NCI-H146 treated with DMSO at 0.1 percent for 48 hours (cell line): ENCODE measurements around the gene DDX56.
A peak's percentile ranks its signal among the peaks of the same experiment; 100 is the strongest.
"Not testable (repeated sequence)": the region's sequence is repeated elsewhere in the genome, so short reads cannot be mapped to it uniquely, and the experiment has no call there.

Source experiments
- DNase-seq: peaks from one replicate; lab custom pipeline; 2025; ENCODE audit not compliant: unreplicated experiment; lab: John Stamatoyannopoulos, UW

The DDX56 gene

DNA sequence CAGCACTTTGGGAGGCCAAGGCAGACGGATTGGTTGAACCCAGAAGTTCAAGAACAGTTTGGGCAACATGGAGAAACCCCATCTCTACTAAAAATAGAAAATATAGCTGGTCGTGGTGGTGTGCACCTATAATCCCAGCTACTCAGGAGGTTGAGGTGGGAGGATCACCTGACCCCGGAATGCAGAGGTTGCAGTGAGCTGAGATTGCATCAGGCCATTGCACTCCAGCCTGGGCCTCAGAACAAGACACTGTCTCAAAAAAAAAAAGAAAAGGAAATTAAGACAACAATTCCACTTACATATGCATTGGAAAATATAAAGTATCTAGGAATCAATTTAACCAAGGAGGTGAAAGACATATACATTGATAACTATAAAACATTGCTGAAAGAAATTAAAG lies 25.5 kb upstream of the DDX56 start:
- DNase-seq = no peak

DNA sequence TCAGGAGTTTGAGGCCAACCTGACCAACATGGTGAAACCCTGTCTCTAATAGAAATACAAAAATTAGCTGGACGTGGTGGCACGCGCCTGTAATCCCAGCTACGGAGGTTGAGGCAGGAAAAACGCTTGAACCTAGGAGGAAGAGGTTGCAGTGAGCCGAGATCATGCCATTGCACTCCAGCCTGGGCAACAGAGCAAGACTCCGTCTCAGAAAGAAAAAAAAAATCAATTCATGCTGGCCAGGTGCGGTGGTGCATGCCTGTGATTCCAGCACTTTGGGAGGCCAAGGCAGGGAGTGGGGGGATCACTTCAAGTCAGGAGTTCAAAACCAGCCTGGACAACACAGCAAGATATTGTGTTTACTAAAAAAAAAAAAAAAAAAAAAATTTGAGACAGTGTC lies 23.5 kb upstream of the DDX56 start:
- DNase-seq = not testable (repeated sequence)

DNA sequence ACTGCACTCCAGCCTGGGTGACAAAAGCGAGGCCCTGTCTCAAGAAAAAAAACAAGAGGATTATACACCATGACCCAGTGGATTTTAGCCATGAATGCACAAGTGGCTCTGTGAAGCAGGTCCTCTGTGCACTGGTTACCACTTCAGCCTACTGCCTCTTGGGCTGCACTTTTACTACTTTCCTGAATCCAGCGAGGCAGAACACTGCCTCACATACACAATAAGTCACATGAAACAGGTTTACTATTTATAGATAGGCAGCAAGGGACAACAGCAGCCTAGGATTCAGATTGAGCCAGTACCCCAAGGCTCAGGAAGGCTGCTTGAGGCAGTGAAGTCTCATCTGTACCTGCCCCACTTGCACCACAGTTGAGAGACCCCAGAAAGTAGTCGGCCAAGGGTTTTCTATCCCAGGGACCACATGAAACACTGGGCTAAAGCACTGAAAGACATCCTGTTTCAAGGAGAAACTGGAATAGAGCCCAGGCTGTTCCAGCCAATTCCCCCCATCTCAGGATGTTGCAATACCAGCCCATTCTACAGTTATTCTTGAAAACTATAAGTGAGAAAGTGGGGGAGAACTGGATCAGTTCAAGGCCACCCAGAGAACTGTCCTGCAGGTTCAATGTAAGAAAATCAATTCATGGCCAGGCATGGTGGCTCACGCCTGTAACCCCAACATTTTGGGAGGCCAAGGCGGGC lies 22.4 kb upstream of the DDX56 start:
- DNase-seq = no peak

DNA sequence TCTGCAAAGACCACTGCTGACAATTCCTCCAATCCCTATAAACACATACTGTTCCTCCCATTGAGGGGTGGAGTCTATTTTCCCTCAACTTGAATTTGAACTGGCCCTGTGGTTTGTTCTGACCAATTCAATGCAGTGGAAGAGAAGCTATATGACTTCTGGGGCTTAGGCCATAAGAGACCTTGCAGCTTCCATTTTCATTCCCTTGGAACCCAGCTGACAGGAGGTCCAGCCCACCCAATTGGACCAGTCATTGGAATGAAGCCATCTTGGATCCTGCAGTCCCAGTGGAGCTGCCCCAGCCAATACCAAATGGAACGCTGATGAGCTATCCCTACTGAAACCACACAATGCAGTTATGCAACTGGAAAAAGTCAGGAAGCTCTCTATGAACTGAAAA lies 17.2 kb upstream of the DDX56 start:
- DNase-seq = no peak

DNA sequence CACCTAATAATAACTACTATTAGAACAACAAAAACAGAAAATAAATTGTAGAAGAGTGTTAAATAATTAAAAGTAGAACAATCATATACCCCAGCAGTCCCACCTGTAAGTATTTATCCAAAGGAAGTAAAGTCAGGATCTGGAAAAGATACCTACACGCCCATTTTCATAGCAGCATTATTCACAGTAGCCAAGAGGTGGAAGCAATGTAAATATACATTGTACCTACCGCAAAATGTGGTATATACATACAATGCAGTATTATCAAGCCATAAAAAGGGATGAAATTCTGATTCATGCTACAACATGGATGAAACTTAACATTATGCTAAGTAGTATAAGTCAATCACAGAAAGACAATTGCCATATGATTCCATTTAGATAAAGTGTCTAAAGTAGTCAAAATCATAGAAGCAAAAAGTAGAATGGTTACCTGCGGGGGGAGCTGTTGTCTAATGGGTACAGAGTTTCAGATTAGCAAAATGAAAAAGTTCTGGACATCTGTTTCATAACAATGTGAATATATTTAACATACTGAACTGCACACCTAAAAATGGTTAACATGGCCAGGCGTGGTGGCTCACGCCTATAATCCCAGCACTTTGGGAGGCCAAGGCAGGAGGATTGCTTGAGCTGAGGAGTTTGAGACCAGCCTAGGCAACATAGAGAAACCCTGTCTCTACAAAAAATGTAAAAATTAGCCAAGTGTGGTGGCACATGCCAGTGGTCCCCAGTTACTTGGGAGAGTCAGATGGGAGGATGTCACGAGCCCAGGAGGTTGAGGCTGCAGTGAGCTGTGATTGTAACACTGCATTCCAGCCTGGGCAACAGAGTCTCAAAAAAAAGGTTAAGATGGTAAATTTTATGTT lies 14.4 kb upstream of the DDX56 start:
- peak; percentile 45 for DNase-seq

DNA sequence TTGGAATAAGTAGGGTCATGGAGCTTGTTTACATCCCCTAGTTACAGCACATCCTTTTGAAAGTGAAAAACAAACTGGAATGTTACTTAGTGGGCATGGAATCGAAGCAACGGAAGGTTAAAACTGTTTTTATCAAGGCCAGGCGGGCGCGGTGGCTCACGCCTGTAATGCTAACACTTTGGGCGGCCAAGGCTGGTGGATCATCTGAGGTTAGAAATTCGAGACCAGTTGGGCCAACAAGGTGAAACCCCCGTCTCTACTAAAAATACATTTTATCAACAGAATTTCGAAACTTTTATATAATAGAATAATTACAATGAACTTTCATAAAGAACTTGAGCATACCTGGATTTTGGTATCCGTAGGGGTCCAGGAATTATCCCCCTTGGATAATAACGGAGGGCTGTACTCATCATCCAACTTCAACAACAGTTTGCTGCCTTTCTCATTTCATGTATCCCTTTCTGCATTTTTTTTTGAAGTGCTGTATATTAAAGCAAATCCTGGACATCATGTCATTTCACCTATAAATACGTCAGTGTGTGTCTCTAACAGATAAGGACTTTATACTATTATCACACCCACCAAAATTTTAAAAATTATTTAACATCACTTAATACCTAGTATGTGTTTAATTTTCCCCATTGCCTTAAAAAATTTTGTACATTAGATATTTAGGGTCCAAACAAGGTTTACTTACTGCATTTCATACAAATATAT lies 9.6 kb upstream of the DDX56 start:
- peak; percentile 10 for DNase-seq

DNA sequence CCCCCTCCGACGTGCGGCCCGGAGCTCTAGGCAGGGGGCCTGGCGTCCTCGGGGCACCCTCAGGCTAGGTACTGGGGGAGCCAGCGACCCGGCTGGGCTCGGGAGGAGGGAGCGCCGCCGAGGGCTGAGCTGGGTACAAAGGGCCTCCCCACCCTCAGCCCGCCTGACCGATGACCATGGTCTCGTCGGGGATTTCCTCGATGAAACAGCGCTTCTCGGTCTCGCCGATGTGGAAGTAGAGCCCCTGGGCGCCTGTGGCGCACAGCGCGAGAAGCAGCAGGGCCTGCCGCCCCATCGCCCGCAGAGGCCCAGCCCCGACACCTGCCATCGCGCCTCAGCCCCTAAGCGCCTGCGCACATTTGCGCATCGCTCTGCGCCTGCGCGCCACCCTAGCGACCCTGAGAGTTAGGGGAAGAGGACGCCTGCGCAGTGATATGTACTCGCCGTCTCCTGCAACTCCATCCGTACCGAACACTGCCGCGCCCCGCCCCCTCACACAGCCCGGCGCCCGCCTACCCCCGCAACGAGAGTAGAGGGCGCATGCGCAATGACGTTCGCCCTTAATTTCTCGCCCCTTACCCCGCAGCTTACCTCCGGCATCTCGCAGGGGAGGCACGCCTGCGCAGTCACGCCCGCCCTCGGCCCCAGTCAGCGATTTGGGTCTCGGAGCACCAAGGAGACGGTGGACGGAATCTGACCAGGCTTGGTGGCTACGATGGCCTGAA lies 8.3 kb upstream of the DDX56 start, which contains the start of gene TMED4:
TSS of gene TMED4 (minus strand) at position 353 of the 725 bp plus-strand sequence. CDS start at position 328, 25 bp downstream.
- DNase-seq = peak; percentile 98

DNA sequence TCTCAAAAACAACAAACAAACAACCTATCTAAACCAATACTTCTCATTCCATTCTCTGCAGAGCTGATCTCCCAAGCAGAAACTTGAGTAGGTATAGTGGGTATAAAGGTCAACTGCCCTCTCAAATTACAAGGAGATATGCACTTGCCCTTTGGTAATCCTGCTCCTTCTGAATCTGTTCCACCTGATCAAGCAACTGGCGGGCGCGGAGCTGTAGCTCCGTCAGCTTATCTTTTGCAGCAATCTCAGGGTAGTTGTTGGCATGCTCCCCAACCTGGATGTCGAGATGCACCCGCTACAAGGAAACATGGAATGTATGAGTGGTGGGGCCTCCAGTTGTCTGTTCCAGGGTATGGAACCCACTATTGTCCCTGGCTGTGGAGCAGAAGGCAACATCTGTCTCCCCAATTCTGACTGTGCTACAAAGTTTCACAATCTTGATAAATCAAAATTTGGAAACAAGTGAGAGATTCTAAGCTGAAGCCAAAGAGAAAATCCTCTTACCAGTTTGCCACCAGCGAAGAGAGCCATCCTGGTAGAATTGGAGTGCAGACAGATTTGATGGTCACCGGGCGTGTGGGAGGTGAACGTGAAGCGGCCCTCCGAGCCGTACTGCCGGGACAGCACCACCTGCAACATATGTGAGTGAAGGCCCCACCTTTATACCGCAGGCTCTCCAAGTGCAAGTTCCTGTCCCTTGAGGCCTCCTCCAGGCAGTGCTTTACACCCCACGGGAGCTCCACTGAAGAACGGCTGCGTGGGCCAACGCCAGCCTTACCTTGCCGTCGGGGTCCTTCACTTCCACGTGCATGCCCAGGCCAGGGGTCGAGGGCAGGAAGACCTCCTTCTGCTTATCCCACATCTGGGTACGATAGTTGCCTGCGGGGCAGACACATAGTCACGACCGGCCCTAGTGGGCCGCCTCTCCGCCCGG lies 7.5 kb upstream of the DDX56 start:
- peak; percentile 5 for DNase-seq

DNA sequence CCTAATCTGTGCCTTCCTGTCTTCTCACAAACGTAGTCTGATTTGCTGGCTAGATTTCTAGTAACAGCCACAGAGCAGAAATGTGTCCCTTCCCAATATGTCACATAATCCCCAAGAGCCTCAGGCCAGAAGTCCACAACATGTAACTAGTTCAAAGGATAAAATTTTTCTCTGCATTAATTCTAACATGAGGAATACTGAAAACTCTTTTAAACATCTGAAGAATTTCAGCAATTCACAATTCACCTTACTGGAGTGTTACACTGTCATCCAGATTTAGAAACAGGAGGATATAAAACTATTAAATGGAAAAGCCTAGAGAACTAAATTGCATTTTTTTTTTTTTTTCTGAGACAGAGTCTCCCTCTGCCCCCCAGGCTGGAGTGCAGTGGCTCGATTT lies 2.5 kb upstream of the DDX56 start:
- no peak for DNase-seq

DNA sequence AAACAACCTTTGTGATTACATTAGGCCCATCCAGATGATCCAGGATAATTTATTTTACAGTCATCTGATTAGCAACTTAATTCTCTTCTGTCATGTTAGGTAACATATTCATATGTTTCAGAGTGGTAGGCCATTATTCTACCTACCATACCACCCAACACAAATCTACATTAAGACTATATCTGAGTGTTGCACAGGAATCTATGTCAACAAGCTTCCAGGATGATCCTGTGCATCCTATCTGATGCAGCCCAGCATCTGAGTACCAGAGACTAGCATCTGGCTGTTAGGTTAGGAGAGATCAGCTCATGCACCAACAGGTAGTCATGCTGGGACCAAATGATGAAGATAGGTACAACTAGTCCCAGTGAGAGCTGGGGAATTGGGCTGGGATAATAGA lies 1.3 kb upstream of the DDX56 start:
- DNase-seq = no peak

DNA sequence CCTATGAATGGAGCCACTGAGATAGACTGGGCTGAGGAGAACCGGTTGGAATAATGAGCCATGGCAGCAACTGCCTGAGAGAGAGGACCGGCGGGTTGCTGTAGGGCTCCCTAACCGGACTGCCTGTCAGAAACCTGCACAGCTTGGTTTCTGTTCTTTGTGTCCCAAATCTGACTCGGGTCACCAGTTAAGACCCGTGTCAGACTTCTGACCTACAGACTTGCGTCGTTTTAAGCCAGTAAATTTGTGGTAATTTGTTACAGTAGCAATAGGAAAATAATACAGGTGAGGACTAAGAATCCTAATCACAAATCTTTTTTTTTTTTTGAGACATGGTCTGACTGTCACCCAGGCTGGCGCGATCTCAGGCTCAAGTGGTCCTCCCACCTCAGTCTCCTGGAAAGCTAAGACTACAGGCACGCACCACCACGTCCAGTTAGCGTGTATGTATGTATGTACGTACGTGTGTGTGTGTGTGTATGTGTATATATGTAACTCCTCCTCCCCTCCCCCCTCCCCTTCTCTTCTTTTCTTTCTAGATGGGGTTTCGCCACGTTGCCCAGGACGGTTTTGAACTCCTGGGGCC lies 672 bp upstream of the DDX56 start:
- DNase-seq = no peak

DNA sequence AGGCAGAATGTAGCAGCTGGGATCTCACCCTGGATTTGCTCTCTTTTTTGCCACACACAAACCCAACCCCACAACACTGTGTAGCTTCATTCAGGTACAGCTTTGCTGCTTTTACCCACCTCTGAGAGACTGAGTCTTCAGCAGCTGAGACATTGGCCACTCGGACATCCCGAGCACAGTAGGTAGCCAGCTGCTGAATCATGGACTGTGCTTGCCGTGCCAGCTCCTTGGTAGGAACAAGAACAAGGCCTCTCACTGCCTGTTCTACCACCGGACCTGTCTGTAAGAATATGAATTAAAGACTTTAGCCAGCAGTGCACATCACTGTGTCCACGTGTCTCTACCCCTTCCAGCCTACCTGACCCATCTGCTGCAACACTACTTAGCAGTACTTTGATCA lies 937 bp downstream of the DDX56 start:
- DNase-seq = no peak

DNA sequence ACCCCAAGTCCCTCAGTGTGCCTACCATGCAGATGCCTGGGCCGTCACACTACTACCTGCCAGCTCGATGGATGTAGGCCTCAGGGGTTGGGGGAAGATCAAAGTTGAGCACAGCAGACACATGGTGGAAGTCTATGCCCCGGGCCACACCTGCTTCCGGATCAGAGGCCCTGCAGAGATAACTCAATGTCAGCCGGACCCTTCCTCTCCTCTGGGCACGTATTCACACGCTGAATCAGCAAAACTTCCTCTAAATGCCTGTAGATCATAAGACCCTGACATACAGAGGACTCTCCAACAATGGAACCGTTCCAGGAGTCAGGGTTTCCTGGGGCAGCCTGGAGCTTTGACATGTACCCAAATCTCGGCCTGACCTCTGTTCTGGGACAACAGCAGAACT lies 3.7 kb downstream of the DDX56 start:
- no peak for DNase-seq

DNA sequence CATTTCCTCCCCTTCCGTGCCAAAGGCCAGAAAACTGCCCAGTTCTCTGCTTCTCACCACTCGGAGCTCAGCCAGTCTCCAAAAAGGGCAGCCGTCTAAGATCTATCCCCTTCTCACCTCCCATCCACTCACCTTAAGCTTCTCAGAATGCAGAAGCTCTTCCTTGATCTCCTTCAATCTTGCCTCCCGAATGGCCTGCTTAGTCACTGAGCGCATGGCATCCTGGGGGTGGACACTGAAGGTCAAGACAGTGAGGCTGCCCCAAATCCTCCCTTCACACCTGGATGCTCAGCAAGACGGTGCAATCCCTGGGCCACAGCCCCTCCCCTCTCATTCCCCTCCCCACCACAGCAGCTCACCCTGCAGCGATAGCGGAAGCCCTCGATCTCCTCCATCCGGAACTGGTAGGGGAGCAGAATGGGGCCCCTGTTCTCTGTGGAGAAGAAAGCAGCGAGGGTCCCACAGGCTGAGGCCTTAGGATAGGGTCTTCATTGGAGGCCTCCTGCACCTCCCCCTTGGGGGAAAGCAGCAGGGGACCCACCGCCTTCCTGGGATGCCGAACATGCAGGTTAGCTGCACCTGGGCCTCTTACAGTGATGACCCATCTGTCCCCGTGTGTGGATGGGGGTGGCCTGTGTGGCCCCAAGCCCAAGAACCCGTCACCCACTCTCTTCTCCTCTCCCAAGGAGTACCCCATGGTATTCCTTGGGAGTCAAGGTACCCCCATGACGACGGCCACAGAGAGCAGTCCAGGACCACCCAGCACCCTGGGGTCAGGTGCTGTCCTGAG lies 4.7 kb downstream of the DDX56 start:
- DNase-seq = no peak

DNA sequence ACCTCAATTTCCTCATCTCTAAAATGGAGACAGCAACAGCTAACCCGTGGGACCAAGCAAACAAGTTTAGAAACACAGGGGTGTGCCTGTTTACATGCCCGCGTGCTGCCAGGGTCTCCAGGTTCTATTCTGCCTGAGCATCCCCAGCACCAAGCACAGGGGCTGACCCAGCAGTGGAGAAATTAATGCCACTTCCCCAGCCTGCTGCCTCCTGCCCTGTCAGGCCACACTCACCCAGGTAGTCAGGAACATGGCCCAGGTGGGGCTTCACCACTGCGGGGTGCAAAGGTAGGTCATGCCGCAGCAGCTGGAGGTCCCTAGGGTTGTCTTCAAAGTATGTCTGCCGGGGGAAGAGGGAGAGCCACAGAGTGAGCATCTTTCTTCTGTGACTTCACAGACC lies 5.8 kb downstream of the DDX56 start:
- no peak for DNase-seq

DNA sequence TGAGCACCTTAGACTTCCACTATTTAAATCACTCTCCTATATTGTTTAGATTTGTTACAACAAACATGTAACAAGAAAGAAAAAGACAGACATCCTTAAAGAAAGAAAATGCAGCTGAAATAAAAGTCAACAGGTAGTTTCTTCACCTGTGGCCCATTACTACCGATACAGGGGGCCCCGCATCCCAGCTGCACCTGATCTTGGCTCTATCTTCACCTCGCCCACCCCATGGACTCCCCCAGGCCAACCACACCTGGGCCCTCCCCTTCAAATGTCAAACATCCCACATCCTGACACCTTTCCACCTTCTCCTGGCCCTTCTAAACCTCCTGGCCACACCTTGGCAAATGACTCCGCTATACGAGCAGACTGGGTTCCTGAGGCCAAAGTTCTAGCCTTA lies 7.0 kb downstream of the DDX56 start:
- no peak for DNase-seq

DNA sequence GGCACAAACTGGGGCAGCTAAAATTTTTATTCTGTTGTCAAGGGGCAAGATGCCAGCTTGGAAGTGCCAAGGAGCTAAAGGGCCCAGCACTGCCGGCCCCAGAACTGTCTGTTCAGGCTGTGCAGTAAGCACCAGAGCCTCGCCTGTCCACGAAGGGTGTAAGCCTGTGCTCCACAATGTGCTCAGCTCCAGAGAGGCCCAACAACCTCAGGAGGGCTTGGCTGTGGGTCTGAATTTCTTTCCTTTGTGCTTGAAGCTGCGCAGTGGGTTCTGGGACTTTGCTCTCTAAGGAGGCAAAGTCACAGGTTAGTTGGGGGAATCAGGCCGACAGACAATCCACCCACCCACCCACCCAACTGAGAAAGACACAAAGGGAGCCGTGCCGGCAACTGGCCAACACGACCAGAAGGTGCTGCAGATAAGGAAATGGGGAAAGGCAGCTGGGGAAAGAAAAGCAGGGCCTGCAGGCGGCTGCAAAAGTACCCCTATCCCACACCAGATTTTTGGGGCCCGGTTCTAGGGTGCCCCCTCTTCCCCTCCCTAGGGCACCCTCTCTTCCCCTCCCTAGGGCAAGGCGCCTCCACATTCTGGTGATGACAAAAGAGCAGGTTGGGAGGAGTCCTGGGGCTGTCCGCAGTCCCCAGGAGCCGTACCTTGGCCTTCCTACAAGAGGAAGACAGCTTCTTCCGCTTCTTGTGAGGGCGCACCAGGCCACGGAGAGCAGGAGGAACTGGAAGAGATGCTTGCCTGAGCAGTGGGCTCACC lies 7.7 kb downstream of the DDX56 start:
- DNase-seq = no peak
